ENCODE results near the gene OLIG1. TPM values are rescaled to one million over a fixed set of nuclear protein-coding genes. Genes with fewer than 3 reads are reported as not detected.

Gene OLIG1
- total and polyA plus RNA-seq, 2 donors (not counting 1 experiment from before 2014, with no cell fraction given), result 0.33 TPM; not detected in 1

- Histone ChIP-seq H4K20me1 (ENCODE audit: control insufficient read depth, insufficient read depth, low read length, poor library complexity, severe bottlenecking) (no peaks in the 10 kb centered on the region), H3K27ac (ENCODE audit: low read length in 2 of 2) (no peak overlapping the region), H3K9ac (ENCODE audit: low read length) (no peak overlapping the region), H3K4me3 (ENCODE audit: control extremely low read depth in 1 of 5, extremely low read depth in 1 of 5, insufficient read depth in 1 of 5, low read depth in 2 of 5, low read length in 4 of 5) (no peak overlapping the region), H3K4me1 (ENCODE audit: control insufficient read depth in 2 of 2, insufficient read depth in 2 of 2, low read length in 2 of 2) (peaks cover 0 to 4% of the 10 kb centered on the region in 2 donors), H2AFZ (ENCODE audit: insufficient read depth, low read depth, low read length, poor library complexity, severe bottlenecking) (no peak overlapping the region), H3K36me3 (replicated peaks in 1 of 2; ENCODE audit: control extremely low read depth in 1 of 2, control insufficient read depth in 1 of 2, extremely low read depth in 1 of 2, insufficient read depth in 2 of 2, low read length in 1 of 2) (no peaks in the 10 kb centered on the region), H3K27me3 (replicated peaks in 1 of 4; ENCODE audit: control extremely low read depth in 1 of 4, control insufficient read depth in 3 of 4, insufficient read depth in 4 of 4, low read length in 3 of 4) (peaks cover 0 to 30% (median 4%) of the 10 kb centered on the region in 4 experiments), H3K4me2 (replicated peaks; ENCODE audit: low read depth, low read length, poor library complexity, severe bottlenecking) (no peak overlapping the region), H3K9me3 (ENCODE audit: control extremely low read depth in 1 of 3, control insufficient read depth in 2 of 3, insufficient read depth in 1 of 3, low read length in 2 of 3) (peaks cover 0 to 5% (median 0%) of the 10 kb centered on the region in 3 donors), H3K79me2 (ENCODE audit: control insufficient read depth, insufficient read depth, low read length) (no peaks in the 10 kb centered on the region)
- TF ChIP-seq CTCF (IDR thresholded peaks at IDR 0.05) (no peak), EZH2 (IDR thresholded peaks at IDR 0.05; ENCODE audit: borderline replicate concordance, insufficient read depth, low read depth, low read length, poor library complexity, severe bottlenecking) (no peak)
- H3K27ac Mint-ChIP-seq, result no peak overlapping the region
- no CpG with 5 or more reads among the region's 3 CpGs for WGBS (ENCODE audit: insufficient coverage)
- H3K4me1 Mint-ChIP-seq, result peaks cover 1% of the 10 kb centered on the region
- DNase-seq (no peak), ATAC-seq (ENCODE audit: low read depth) (no peak)
- ChIA-PET POLR2A (no interaction called here), CTCF (no interaction called here)
- intact Hi-C loops (cut with micrococcal nuclease), result no loop called here
- H3K9me3 Mint-ChIP-seq (ENCODE audit: insufficient read depth), result no peaks in the 10 kb centered on the region
- H3K4me3 Mint-ChIP-seq, result no peak overlapping the region
- H3K27me3 Mint-ChIP-seq, result peaks cover 54% of the 10 kb centered on the region
Measured at GRCh38 chr21:33080376-33080775, 10.4 kb downstream of the OLIG1 start.

- no peaks in the 10 kb centered on the region for H3K79me2 ChIP-seq (ENCODE audit: control insufficient read depth, insufficient read depth, low read length)
- H4K20me1 ChIP-seq (ENCODE audit: control insufficient read depth, insufficient read depth, low read length, poor library complexity, severe bottlenecking), result no peaks in the 10 kb centered on the region
- H3K36me3 ChIP-seq (replicated peaks in 1 of 2; ENCODE audit: control extremely low read depth in 1 of 2, control insufficient read depth in 1 of 2, extremely low read depth in 1 of 2, insufficient read depth in 2 of 2, low read length in 1 of 2), result no peaks in the 10 kb centered on the region
- no peak overlapping the region for H2AFZ ChIP-seq (ENCODE audit: insufficient read depth, low read depth, low read length, poor library complexity, severe bottlenecking)
- WGBS (ENCODE audit: insufficient coverage), result 76% methylated on average over 2 of the region's 3 CpGs
- Mint-ChIP-seq H3K4me3 (no peak overlapping the region), H3K27me3 (peaks cover 50% of the 10 kb centered on the region), H3K9me3 (ENCODE audit: insufficient read depth) (no peaks in the 10 kb centered on the region), H3K4me1 (peaks cover 1% of the 10 kb centered on the region), H3K27ac (no peak overlapping the region)
- H3K9me3 ChIP-seq (ENCODE audit: control extremely low read depth in 1 of 3, control insufficient read depth in 2 of 3, insufficient read depth in 1 of 3, low read length in 2 of 3), result peaks cover 0 to 5% (median 0%) of the 10 kb centered on the region in 3 donors
- intact Hi-C loops (cut with micrococcal nuclease), result no loop called here
- ATAC-seq (ENCODE audit: low read depth) (no peak), DNase-seq (no peak)
- POLR2A ChIA-PET, result no interaction called here
- no peak overlapping the region for H3K27ac ChIP-seq (ENCODE audit: low read length in 2 of 2)
- no peak overlapping the region for H3K9ac ChIP-seq (ENCODE audit: low read length)
- peaks cover 0 to 30% (median 6%) of the 10 kb centered on the region in 4 experiments for H3K27me3 ChIP-seq (replicated peaks in 1 of 4; ENCODE audit: control extremely low read depth in 1 of 4, control insufficient read depth in 3 of 4, insufficient read depth in 4 of 4, low read length in 3 of 4)
- no peak for TF ChIP-seq CTCF (IDR thresholded peaks at IDR 0.05)
- TF ChIP-seq EZH2 (IDR thresholded peaks at IDR 0.05; ENCODE audit: borderline replicate concordance, insufficient read depth, low read depth, low read length, poor library complexity, severe bottlenecking), result no peak
- H3K4me2 ChIP-seq (replicated peaks; ENCODE audit: low read depth, low read length, poor library complexity, severe bottlenecking), result no peak overlapping the region
- CTCF ChIA-PET, result no interaction called here
- H3K4me1 ChIP-seq (ENCODE audit: control insufficient read depth in 2 of 2, insufficient read depth in 2 of 2, low read length in 2 of 2), result peaks cover 0 to 4% of the 10 kb centered on the region in 2 donors
- H3K4me3 ChIP-seq (ENCODE audit: control extremely low read depth in 1 of 5, extremely low read depth in 1 of 5, insufficient read depth in 1 of 5, low read depth in 2 of 5, low read length in 4 of 5), result no peak overlapping the region
Measured at GRCh38 chr21:33080776-33081175, 10.8 kb downstream of the OLIG1 start.

Data from B cell (primary cell).